NCI-H774 (cell line): ENCODE results near the gene PARVA.

ENCODE experiments used
- DNase-seq: peaks from one replicate; lab custom pipeline; 2025; lab: John Stamatoyannopoulos, UW

PARVA gene

GRCh38 chr11:12528487-12528886 is 151.1 kb downstream of the PARVA start:
- no peak for DNase-seq

GRCh38 chr11:12529041-12529440 is 151.7 kb downstream of the PARVA start:
- DNase-seq = no peak

DNA sequence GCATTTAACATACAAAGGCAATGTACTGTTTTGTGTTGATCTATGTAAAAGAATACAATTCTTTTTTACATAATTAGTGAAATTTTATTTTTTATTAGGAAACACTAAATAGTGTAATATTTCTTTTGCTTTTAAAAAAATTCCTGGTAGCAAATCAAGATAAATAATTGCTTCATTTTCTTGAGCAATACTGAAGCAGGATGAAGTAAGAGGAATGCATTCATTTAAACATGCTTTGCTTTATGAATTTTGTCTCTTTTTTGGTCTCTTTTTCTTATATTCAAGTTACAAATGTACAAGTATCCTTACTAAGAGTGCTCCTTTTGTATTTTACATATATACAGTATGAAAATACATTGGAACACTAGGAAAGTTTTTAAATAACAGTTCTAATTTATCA is 152.4 kb downstream of the PARVA start:
- no peak for DNase-seq

GRCh38 chr11:12531020-12531419 is 153.6 kb downstream of the PARVA start:
- DNase-seq = no peak

GRCh38 chr11:12531681-12532080 is 154.3 kb downstream of the PARVA start:
- no peak for DNase-seq

- no peak for DNase-seq
Observed at GRCh38 chr11:12532580-12532979, 155.2 kb downstream of the PARVA start.

GRCh38 chr11:12534549-12534948 is 157.2 kb downstream of the PARVA start:
- no peak for DNase-seq

DNA sequence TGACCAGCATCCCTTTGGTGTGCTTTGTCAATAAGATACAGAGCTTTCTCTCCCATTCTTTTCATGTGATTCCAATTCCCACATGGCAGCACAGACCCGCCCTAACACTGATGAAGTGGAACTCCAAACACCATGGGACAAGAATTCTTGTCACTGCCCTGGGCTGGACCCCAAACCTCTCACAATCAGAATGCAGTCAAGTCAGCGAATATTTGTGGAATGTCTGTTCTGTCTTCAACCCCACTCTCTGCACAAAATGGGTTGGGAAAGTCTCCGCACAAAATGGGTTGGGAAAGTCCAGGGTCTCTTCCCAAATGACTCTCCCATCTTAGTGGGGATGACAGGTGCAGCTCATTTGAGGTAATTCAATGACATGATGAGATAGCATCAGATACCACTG is 157.9 kb downstream of the PARVA start:
- DNase-seq = no peak

DNA sequence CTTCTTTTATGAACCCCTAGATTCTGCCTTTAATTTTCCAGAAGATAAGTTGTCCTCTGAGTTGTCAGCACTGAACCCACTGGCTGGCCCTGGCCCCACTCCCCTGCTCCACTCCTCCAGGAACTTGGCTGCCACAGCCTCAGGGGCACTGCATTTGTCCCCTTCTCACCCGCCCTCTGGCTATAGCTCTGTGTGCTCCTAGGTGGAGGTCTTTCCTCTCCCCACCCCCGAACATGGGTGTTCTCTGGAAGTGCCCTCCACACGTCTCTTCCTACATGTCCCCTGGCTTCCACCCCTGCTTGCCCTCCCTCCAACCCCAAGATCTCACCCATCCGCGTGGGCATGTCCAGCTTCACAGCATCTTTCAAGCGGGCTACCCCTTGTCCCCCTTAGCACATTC is 159.2 kb downstream of the PARVA start:
- no peak for DNase-seq

GRCh38 chr11:12537778-12538401 is 160.5 kb downstream of the PARVA start:
- no peak for DNase-seq

DNA sequence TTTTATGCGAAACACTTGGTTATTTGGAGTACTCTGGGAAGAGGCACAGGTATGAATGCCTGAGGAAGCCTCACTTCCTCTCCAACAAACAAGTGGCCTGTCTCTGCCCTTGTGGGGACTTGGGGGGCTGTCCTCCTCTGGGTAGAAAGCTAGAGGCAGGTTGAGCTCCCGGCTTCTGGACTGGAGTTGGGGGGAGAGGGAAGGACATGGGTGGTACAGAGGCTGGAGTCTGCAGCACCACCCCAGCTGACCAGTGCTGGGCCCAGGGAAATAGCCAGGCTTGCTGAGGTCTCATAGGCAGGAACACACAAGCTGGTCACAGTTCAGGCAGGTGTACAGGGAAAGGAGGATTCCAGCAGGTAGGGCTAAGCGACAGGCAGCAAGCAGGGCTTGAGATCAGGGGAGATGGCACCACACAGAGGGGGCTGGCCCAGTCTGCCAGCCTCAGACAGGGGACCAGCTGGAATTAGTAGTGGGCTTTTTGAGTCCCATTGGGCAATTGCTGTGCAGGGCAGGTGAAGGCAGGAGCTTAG is 161.6 kb downstream of the PARVA start:
- DNase-seq = no peak

DNA sequence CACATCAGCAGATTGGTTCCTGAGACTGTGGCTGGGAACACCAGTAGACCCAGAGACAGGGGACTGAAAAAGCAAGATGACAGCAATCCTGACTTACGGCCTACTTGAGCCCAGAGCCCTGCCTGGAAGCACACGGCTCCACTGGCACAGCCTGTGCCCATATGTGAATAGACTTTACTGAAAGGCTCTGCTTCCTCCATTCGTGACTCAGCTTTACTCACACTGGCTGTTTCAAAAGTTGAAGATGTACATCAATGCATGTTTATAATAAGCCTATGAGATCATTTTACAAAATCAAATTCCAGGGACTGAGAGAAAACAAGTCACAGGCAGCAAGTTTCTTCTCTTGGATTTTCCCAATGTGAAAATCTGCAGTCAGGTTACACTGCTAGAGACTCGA is 162.2 kb downstream of the PARVA start:
- DNase-seq = no peak

- no peak for DNase-seq
Observed at GRCh38 chr11:12540075-12540680, 162.8 kb downstream of the PARVA start.

GRCh38 chr11:12540913-12541582 is 163.7 kb downstream of the PARVA start:
- no peak for DNase-seq

DNA sequence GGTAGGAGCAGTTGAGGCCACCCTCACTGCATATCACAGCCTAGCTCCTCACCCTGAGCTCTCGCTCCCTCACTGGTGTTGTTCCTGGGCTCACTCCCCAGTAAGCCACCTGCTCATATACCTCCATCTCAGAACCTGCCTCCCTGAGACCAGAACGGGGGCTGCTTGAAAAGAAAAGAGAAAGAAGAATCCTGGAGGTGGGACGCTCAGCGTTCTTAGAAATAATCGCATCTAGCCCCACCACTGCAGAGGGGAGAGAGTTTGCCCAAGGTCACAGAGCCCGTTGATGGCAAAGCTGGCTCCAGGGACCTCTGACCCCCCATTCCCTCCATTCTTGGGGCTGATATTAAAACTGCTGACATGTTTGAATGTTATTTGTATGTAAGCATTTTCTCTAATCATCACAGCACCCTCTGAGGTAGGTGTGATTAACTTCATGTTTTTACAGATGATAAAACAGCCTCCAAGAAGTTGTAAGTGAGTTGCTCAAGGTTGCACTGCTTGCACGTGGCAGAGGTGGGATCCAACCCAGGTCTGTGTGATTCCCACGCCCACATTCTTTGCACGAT is 164.3 kb downstream of the PARVA start:
- no peak for DNase-seq

DNA sequence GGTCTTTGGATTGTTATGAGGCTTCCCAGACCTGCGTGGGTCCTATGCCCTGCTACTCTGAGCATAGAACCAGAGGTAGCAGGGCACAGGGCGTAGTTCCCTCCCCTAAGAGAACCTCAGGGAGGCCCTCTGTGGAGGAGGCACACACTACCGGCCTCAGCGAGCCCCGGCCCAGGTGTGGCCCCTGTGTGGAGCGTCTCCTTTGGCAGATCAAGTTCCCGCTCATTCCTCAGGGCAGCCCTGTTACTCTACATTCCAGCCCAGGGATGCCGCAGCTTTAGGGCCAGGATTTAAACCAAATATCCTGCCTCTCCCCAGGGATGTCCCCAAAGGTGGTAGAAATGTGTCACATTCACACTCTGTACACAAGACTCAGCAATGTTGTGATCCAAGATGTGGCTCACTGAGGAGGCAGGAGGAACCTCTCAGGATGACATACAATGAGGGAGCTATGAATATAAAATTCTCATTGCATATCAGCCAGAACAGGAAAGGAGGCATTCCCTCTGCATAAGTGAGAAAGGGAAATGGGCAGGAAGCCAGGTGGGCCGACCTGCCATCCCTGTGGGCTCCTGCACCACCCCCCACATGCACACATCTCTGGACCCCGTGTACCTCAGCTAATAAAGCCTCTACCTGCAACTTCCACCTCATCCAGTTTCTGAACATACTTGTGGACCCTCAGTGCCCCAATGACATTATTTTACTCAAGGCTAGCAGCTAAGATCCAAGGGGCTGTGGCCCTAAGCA is 165.0 kb downstream of the PARVA start:
- DNase-seq = no peak

GRCh38 chr11:12543596-12544415 is 166.4 kb downstream of the PARVA start:
- DNase-seq = no peak

DNA sequence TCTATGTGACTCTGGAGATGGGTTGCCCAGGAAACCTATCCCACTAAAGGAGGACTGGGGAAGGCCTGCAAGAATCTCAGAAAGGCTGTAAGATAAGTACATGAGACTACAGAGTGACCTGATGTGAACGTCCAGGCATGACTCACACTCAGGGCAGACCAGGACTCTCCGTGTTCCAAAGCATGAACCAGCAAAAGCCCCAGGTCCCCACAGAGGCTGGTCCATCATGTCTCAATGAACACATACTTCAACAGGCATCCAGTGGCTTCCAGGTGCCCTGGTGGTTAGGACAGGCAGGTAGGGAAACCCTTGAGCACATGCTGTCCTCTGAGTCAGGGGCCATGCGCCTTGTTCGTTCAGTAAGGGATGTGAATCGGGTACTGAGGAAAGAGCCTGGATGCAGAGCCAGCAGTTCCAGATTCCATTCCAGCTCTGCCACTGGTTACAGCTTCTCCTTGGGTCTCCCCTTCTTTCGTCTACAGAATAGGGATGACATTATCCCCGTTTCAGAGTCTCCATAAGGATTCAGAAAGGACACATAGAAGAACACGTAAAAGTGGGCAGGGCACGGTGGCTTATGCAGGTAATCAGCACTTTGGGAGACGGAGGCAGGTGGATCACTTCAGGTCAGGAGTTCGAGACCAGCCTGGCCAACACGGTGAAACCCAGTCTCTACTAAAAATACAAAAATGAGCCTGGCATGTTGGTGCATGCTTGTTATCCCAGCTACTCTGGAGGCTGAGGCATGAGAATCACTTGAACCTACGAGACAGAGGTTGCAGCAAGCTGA is 167.8 kb downstream of the PARVA start:
- DNase-seq = no peak

DNA sequence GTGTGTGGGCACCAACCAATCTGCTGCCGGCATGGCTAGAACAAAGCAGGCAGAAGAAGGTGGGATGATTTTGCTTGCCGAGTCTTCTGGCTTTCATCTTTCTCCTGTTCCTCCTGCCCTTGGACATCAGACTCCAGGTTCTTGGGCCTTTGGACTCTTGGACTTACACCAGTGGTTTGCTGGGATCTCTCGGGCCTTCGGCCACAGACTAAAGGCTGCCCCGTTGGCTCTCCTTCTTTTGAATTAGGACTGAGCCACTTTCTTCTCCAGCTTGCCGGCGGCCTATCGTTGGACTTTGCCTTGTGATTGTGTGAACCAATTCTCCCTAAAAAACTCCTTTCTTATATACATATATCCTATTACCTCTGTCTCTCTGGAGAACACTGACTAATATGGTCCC is 168.8 kb downstream of the PARVA start:
- DNase-seq = no peak

- no peak for DNase-seq
Observed at GRCh38 chr11:12546660-12547059, 169.3 kb downstream of the PARVA start.
